Neural cell (in vitro differentiated cells): ENCODE measurements around the gene ITGAL. TPM values are rescaled to one million over a fixed set of nuclear protein-coding genes. Genes with fewer than 3 reads are reported as not detected.

Experiments
- H2AFZ ChIP-seq: fragments of 200-600, 300-800 bp; sonication (generic), shearing (Covaris generic); 2 replicates; pipeline ENCODE4 v1.6.0; 2014; ENCODE audit warnings: low read depth, mild to moderate bottlenecking, antibody characterized with exemption, low read length, moderate library complexity
- H3F3A ChIP-seq: fragments of 200-600 bp; shearing (Covaris generic); 2 replicates; pipeline ENCODE4 v1.6.1; 2016; ENCODE audit warnings: mild to moderate bottlenecking, moderate library complexity, mixed read lengths, antibody characterized with exemption, low read length; ENCODE audit not compliant: insufficient read depth, poor library complexity, severe bottlenecking
- H3K27ac ChIP-seq: fragments of 200-600, 300-800 bp; sonication (generic), shearing (Covaris generic); 2 replicates; pipeline ENCODE4 v1.5.1; 2014; ENCODE audit warnings: mild to moderate bottlenecking, low read length, moderate library complexity
- H3K27me3 ChIP-seq: fragments of 300-800, 200-600 bp; sonication (generic), shearing (Covaris generic); 2 replicates; pipeline ENCODE4 v1.6.0; 2014; ENCODE audit warnings: mild to moderate bottlenecking, low read depth, low read length, moderate library complexity; ENCODE audit not compliant: insufficient read depth
- H3K36me3 ChIP-seq: fragments of 300-800, 200-600 bp; sonication (generic), shearing (Covaris generic); 2 replicates; pipeline ENCODE4 v1.5.1; 2014; ENCODE audit warnings: mild to moderate bottlenecking, antibody characterized with exemption, low read length, moderate library complexity; ENCODE audit not compliant: insufficient read depth
- H3K4me2 ChIP-seq: fragments of 300-800, 200-600 bp; sonication (generic), shearing (Covaris generic); 2 replicates; pipeline ENCODE4 v1.6.0; 2014; ENCODE audit warnings: mild to moderate bottlenecking, low read length
- H3K4me3 ChIP-seq: fragments of 300-800, 200-600 bp; sonication (generic), shearing (Covaris generic); 2 replicates; pipeline ENCODE4 v1.5.1; 2014; ENCODE audit warnings: mild to moderate bottlenecking, low read length, moderate library complexity
- H3K79me2 ChIP-seq: fragments of 200-600 bp; shearing (Covaris generic); replicated peaks from 2 replicates; pipeline ENCODE4 v1.6.0; 2014; ENCODE audit warnings: mild to moderate bottlenecking, low read length, moderate library complexity; ENCODE audit not compliant: insufficient read depth
- H3K9ac ChIP-seq: fragments of 300-800, 200-600 bp; sonication (generic), shearing (Covaris generic); 2 replicates; pipeline ENCODE4 v1.6.1; 2016; ENCODE audit warnings: mild to moderate bottlenecking, low read length, mixed read lengths
- H3K9me2 ChIP-seq: fragments of 200-600 bp; shearing (Covaris generic); 2 replicates; pipeline ENCODE4 v1.6.1; 2016; ENCODE audit warnings: mild to moderate bottlenecking, low read length, mixed read lengths; ENCODE audit not compliant: insufficient read depth
- H3K9me3 ChIP-seq: fragments of 200-600, 300-800 bp; sonication (generic), shearing (Covaris generic); 2 replicates; pipeline ENCODE4 v1.6.1; 2016; ENCODE audit warnings: mild to moderate bottlenecking, mixed run types, low read length, moderate library complexity, mixed read lengths
- H4K20me1 ChIP-seq: fragments of 200-600 bp; shearing (Covaris generic); 2 replicates; pipeline ENCODE4 v1.6.1; 2016; ENCODE audit warnings: mild to moderate bottlenecking, mixed run types; ENCODE audit not compliant: insufficient read depth
- EP300 ChIP-seq: fragments of 450-650 bp; conservative IDR thresholded peaks from 2 replicates; pipeline ENCODE4 v1.6.1; 2014; ENCODE audit warnings: antibody characterized with exemption, mild to moderate bottlenecking, moderate library complexity; ENCODE audit not compliant: poor library complexity, severe bottlenecking
- EZH2 ChIP-seq: fragments of 200-600, 300-800 bp; shearing (Covaris generic), sonication (generic); IDR thresholded peaks from 2 replicates; pipeline ENCODE4 v1.6.1; 2014; ENCODE audit warnings: antibody characterized with exemption, low read length, borderline replicate concordance, mild to moderate bottlenecking; ENCODE audit not compliant: insufficient read depth, poor library complexity, severe bottlenecking
- MXI1 ChIP-seq: fragments of 450-650 bp; conservative IDR thresholded peaks from 2 replicates; pipeline ENCODE4 v1.6.1; 2014; ENCODE audit warnings: antibody characterized with exemption, mild to moderate bottlenecking; ENCODE audit not compliant: poor library complexity, severe bottlenecking
- POLR2AphosphoS5 ChIP-seq: IDR thresholded peaks from 2 replicates; pipeline ENCODE4 v1.6.1; 2012
- RAD21 ChIP-seq: fragments of 450-650 bp; conservative IDR thresholded peaks from 2 replicates; pipeline ENCODE4 v1.6.1; 2014; ENCODE audit warnings: antibody characterized with exemption, mild to moderate bottlenecking, moderate library complexity
- SMC3 ChIP-seq: fragments of 450-650 bp; conservative IDR thresholded peaks from 2 replicates; pipeline ENCODE4 v1.6.1; 2014; ENCODE audit warnings: antibody characterized with exemption, mild to moderate bottlenecking, moderate library complexity; ENCODE audit not compliant: poor library complexity
- TAF1 ChIP-seq: IDR thresholded peaks from 2 replicates; pipeline ENCODE4 v1.6.1; 2012; ENCODE audit warnings: low read depth
- polyA plus RNA-seq: library from polyadenylated mRNA; depleted of rRNA; stranded (reverse); fragments of >200 nt; gene quantifications from 2 replicates; pipeline ENCODE4 v1.2.3, GENCODE V29; 2014
- TF ChIP-seq, protein P1 (sequence below): fragments of 450-650 bp; IDR thresholded peaks from 2 replicates; pipeline ENCODE4 v1.5.1; 2014; ENCODE audit warnings: antibody characterized with exemption, mild to moderate bottlenecking, moderate library complexity; ENCODE audit not compliant: poor library complexity, severe bottlenecking
- TF ChIP-seq, protein P2 (sequence below): IDR thresholded peaks from 2 replicates; pipeline ENCODE4 v1.6.1; 2012; ENCODE audit warnings: borderline replicate concordance

Gene ITGAL
- polyA plus RNA-seq, 1 donor from 2014 or later = not detected

DNA sequence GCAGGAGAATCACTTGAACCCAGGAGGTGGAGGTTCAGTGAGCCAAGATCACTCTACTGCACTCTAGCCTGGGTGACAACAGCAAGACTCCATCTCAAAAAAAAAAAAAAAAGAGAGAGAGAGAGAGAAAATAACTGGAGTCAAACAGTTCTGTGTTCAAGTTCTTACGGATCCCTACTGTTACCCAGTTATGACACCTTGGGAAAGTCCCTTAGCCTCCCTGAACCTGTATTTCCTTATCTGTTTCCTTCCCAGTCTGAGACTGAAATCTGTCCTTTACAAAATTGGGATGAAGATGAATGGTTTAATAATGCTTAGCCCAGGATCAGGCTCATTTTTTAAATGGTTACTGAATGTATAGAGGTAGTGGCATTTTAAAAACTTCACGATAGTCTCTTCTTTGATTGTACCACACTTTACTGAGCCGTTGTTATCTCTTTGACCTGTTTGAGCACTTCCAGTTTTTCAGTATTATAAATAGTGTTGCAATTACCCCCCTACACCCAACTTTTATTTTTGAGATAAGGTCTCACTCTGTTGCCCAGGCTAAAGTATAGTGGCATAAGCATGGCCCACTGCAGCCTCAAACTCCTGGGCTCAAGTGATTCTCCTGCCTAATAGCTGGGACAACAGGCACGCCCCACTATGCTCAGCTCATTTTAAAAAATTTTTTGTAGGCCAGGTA lies 36.7 kb downstream of the ITGAL start:
- Histone ChIP-seq H3K9me3 (no peaks in the 10 kb centered on the region), H3K27ac (no peak overlapping the region), H3K36me3 (no peaks in the 10 kb centered on the region), H3K79me2 (no peaks in the 10 kb centered on the region), H3K27me3 (no peaks in the 10 kb centered on the region), H2AFZ (no peak overlapping the region), H3K4me2 (no peak overlapping the region), H3F3A (no peaks in the 10 kb centered on the region), H3K9me2 (no peaks in the 10 kb centered on the region), H3K4me3 (no peak overlapping the region), H4K20me1 (no peaks in the 10 kb centered on the region), H3K9ac (no peak overlapping the region)
- no peak for TF ChIP-seq TAF1
- no peak for TF ChIP-seq RAD21
- no peak for TF ChIP-seq POLR2AphosphoS5
- TF ChIP-seq, protein P1, sequence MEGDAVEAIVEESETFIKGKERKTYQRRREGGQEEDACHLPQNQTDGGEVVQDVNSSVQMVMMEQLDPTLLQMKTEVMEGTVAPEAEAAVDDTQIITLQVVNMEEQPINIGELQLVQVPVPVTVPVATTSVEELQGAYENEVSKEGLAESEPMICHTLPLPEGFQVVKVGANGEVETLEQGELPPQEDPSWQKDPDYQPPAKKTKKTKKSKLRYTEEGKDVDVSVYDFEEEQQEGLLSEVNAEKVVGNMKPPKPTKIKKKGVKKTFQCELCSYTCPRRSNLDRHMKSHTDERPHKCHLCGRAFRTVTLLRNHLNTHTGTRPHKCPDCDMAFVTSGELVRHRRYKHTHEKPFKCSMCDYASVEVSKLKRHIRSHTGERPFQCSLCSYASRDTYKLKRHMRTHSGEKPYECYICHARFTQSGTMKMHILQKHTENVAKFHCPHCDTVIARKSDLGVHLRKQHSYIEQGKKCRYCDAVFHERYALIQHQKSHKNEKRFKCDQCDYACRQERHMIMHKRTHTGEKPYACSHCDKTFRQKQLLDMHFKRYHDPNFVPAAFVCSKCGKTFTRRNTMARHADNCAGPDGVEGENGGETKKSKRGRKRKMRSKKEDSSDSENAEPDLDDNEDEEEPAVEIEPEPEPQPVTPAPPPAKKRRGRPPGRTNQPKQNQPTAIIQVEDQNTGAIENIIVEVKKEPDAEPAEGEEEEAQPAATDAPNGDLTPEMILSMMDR = no peak
- TF ChIP-seq, protein P2, sequence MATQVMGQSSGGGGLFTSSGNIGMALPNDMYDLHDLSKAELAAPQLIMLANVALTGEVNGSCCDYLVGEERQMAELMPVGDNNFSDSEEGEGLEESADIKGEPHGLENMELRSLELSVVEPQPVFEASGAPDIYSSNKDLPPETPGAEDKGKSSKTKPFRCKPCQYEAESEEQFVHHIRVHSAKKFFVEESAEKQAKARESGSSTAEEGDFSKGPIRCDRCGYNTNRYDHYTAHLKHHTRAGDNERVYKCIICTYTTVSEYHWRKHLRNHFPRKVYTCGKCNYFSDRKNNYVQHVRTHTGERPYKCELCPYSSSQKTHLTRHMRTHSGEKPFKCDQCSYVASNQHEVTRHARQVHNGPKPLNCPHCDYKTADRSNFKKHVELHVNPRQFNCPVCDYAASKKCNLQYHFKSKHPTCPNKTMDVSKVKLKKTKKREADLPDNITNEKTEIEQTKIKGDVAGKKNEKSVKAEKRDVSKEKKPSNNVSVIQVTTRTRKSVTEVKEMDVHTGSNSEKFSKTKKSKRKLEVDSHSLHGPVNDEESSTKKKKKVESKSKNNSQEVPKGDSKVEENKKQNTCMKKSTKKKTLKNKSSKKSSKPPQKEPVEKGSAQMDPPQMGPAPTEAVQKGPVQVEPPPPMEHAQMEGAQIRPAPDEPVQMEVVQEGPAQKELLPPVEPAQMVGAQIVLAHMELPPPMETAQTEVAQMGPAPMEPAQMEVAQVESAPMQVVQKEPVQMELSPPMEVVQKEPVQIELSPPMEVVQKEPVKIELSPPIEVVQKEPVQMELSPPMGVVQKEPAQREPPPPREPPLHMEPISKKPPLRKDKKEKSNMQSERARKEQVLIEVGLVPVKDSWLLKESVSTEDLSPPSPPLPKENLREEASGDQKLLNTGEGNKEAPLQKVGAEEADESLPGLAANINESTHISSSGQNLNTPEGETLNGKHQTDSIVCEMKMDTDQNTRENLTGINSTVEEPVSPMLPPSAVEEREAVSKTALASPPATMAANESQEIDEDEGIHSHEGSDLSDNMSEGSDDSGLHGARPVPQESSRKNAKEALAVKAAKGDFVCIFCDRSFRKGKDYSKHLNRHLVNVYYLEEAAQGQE = no peak
- TF ChIP-seq EZH2 = no peak
- TF ChIP-seq EP300 = no peak
- TF ChIP-seq MXI1 = no peak
- no peak for TF ChIP-seq SMC3

DNA sequence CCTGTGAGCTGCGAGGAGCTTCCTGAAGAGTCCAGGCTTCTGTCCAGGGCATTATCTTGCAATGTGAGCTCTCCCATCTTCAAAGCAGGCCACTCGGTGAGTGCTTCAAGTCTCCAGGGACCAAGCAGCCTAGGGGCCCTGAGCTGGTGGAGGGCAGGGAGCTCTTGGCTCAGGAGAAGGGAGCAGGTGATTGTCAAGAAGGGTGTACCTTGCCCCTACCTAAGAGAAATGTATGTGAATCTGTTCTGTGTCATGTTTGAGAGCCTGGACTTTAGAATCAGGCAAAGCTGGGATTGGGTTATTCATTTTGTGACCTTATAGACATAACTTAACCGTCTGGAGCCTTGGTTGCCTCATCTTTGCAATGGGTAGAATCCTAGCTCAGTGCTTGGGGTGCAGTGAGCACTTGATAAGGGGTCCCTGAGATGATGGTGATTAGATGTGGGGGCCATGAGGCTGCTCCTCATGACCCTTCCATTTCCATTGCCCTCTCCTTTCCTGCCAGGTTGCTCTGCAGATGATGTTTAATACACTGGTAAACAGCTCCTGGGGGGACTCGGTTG lies 37.9 kb downstream of the ITGAL start:
- no peak overlapping the region for H3K4me2 ChIP-seq
- no peak overlapping the region for H3K4me3 ChIP-seq
- no peaks in the 10 kb centered on the region for H3K9me2 ChIP-seq
- no peaks in the 10 kb centered on the region for H3F3A ChIP-seq
- no peaks in the 10 kb centered on the region for H3K79me2 ChIP-seq
- no peaks in the 10 kb centered on the region for H3K9me3 ChIP-seq
- no peak overlapping the region for H2AFZ ChIP-seq
- H3K9ac ChIP-seq = no peak overlapping the region
- no peak overlapping the region for H3K27ac ChIP-seq
- H3K36me3 ChIP-seq = no peaks in the 10 kb centered on the region
- TF ChIP-seq, protein P1 = no peak
- no peak for TF ChIP-seq POLR2AphosphoS5
- no peak for TF ChIP-seq SMC3
- TF ChIP-seq EZH2 = no peak
- no peak for TF ChIP-seq MXI1
- TF ChIP-seq EP300 = no peak
- no peak for TF ChIP-seq RAD21
- TF ChIP-seq, protein P2 = no peak
- no peak for TF ChIP-seq TAF1
- H3K27me3 ChIP-seq = no peaks in the 10 kb centered on the region
- H4K20me1 ChIP-seq = no peaks in the 10 kb centered on the region
